A549 (cell line): ENCODE results near the gene PKP4.

Experiments used
- CTCF ChIP-seq: fragments of >200 bp; sonication (Bioruptor Twin); formaldehyde crosslinking; IDR thresholded peaks from 3 replicates; pipeline ENCODE4 v1.5.1; 2016
- POLR2A ChIP-seq: IDR thresholded peaks from 2 replicates; pipeline ENCODE4 v1.6.1; 2012; ENCODE audit warnings: mild to moderate bottlenecking, low read length
- RAD21 ChIP-seq, 2 experiments: fragments of >200 bp in 1 of 2; sonication (Bioruptor Twin) in 1 of 2; formaldehyde crosslinking in 1 of 2; IDR thresholded peaks in 1 of 2; conservative IDR thresholded peaks in 1 of 2; 2 replicates in 1 of 2; 3 replicates in 1 of 2; pipeline ENCODE4 v1.6.1; 2012 to 2018; ENCODE audit warnings: inconsistent platforms in 1 of 2

GRCh38 chr2:158602027-158602426 lies 145.3 kb downstream of the PKP4 start:
- TF ChIP-seq RAD21 (conservative IDR thresholded peaks at IDR 0.05 in 1 of 2, IDR thresholded peaks at IDR 0.05 in 1 of 2) (no peak), CTCF (no peak), POLR2A (no peak)
